ENCODE measurements around the gene TTC31. TPM values are rescaled to one million over a fixed set of nuclear protein-coding genes. Genes with fewer than 3 reads are reported as not detected.

TTC31 gene
- total RNA-seq, 1 donor from 2014 or later: 20.9 TPM

DNA sequence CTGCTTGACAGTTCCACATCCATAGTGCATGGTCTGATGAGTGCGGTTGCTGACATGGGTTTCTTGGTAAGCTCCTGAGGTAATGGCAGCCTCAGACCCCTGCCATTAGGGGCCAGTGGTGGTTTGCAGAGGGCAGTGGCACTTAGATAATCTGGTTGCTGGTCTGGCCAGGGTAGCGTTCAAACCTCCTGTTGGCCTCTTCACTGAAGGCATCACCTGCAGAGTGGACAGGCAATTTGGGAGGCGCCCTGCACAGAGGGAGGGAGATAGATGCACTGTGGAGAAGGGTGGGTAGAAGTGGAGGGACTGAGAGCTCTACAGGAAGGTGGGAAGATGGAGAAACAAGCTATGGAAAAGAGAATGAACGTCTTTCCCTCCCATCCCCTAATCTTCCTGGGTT lies 50.6 kb downstream of the TTC31 start:
- DNase-seq (ENCODE audit: low read depth): no peak
- TF ChIP-seq, protein P1, sequence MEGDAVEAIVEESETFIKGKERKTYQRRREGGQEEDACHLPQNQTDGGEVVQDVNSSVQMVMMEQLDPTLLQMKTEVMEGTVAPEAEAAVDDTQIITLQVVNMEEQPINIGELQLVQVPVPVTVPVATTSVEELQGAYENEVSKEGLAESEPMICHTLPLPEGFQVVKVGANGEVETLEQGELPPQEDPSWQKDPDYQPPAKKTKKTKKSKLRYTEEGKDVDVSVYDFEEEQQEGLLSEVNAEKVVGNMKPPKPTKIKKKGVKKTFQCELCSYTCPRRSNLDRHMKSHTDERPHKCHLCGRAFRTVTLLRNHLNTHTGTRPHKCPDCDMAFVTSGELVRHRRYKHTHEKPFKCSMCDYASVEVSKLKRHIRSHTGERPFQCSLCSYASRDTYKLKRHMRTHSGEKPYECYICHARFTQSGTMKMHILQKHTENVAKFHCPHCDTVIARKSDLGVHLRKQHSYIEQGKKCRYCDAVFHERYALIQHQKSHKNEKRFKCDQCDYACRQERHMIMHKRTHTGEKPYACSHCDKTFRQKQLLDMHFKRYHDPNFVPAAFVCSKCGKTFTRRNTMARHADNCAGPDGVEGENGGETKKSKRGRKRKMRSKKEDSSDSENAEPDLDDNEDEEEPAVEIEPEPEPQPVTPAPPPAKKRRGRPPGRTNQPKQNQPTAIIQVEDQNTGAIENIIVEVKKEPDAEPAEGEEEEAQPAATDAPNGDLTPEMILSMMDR (conservative IDR thresholded peaks at IDR 0.05; ENCODE audit: low read depth, low read length): no peak
- H3K4me3 ChIP-seq (ENCODE audit: low read depth, low read length): no peak overlapping the region

DNA sequence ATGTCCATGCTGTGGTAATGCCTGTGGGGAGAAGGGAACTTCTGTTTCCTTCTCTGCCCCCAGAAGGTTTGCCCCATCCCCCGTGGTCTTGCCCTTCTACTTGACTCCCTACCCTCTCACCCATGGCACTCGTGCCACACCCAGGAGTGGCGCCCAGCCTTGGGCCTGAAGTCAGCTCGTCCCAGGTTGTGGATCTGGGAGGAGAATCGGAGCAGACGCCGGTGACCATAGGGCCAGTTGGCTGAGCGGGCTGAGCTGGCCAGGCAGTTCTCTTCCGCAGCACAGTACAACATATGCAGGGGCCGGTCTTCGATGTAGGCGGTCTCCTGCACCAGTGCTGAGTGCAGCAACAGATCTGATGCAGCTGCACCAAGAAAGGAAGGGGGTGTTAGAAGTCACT lies 51.5 kb downstream of the TTC31 start:
- TF ChIP-seq, protein P1 (conservative IDR thresholded peaks at IDR 0.05; ENCODE audit: low read depth, low read length): no peak
- DNase-seq (ENCODE audit: low read depth): no peak
- no peak overlapping the region for H3K4me3 ChIP-seq (ENCODE audit: low read depth, low read length)

DNA sequence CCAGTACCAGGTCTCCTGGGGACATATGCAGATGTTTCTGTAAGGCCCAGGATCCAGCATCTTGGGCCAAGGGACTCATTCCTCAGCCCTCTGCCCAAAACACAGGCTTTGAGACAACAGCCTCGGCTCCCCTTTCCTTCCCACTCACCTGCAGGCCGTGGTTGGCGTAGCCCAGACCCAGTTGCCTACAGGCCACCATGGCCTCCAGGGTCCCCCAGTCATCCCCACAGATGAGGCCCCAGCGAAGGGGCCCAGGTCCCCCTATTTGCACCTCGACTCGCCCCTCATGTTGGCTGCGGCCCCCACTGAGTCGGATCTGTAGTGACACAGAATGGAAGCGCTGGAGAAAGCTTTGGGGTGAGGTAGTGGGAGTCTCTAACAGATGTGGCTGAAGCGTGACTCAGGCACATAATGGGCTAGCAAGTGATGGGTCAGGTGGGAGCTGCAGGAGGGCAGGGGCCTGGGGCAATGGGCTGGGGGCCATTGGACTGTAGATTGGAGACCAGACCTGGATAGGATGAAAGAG lies 52.6 kb downstream of the TTC31 start:
- DNase-seq (ENCODE audit: low read depth): no peak
- TF ChIP-seq, protein P1 (conservative IDR thresholded peaks at IDR 0.05; ENCODE audit: low read depth, low read length): no peak
- H3K4me3 ChIP-seq (ENCODE audit: low read depth, low read length): no peak overlapping the region

DNA sequence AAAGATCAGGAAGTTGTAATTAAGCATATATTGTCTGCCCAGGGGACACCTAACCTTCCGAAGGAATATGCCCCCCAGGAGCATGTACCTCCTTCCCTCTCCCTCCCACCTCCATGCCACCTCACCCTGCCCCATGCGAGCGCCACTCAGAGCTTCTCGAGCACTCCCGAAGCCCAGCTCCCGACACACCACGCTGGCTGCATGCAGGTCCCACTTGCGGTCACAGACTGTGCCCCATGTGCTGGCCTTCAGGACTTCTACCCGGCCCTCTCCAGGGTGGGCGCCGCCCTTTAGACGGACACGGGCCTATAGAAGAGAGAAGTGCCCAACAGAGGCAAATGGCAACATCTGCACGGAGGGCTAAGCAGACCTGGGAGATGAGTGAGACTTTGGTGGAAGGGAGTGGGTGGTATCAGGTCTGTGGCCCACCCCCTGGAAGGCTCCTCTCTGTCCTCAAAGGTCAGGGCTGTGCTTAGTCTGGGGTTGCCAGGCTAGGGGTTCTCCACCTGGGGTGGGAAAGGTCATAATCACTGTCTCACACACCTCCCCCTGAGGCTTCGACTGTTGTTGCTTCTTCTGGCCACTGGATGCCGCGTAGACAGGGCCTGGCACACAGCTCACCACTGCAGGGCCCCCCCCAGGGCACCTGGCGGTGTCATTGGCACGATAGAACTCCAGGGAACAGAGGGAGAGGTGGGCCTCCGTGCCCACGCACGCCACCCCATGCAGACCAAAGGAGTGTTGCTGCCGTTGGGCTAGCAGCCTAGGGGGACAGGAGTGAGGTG lies 53.5 kb downstream of the TTC31 start:
- H3K4me3 ChIP-seq (ENCODE audit: low read depth, low read length): no peak overlapping the region
- TF ChIP-seq, protein P1 (conservative IDR thresholded peaks at IDR 0.05; ENCODE audit: low read depth, low read length): no peak
- DNase-seq (ENCODE audit: low read depth): no peak

DNA sequence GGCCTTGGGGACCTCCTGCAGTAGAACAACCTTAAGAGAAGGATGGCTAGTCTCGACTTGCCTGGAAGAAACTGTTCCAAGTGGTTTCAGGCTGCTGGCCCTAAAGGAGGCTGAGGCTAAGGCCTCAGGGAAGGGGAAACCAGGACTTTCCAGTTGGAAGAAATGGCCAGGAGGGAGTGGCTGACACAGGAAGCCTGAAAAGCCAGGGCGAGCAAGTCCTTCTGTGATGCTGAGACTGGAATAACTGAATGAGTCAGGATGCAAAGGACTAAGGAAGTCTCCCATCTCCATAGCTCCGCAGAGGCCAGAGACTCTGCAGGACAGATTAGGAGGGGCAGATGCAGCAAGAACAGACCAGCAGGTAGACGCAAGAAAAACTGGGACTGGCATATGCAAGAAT lies 54.3 kb downstream of the TTC31 start:
- no peak for DNase-seq (ENCODE audit: low read depth)

DNA sequence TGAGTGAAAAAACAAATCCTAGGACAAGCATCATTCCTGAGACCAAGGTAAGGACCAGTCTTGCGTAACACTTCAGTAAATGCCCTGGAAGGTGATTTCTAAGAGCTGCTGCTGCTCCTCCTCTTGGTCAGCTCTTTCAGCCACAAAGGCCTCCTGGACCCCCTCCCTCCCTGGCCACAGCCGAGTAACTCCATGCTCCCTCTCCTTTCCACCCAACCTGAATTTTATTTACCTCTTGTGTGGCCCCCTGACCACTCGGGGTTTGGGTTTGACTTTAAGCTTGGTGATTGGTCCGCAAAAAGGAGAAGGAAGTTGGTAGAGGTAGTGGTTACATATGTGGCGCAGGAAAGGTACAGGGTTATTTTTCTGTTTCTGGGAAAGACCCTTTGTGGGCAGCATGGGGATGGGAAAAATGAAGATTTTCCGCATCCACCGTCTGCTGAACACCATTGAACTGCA lies 56.0 kb downstream of the TTC31 start:
- TF ChIP-seq, protein P1 (conservative IDR thresholded peaks at IDR 0.05; ENCODE audit: low read depth, low read length): no peak
- no peak for DNase-seq (ENCODE audit: low read depth)
- no peak overlapping the region for H3K4me3 ChIP-seq (ENCODE audit: low read depth, low read length)

More for the DNA sequence above, 54.3 kb downstream of the TTC31 start:
- H3K4me3 ChIP-seq (ENCODE audit: low read depth, low read length): no peak overlapping the region
- TF ChIP-seq, protein P1 (conservative IDR thresholded peaks at IDR 0.05; ENCODE audit: low read depth, low read length): no peak

All from epithelial cell of proximal tubule (primary cell).